ENCODE data around the gene SNRPD1.
"Not testable (repeated sequence)": the region's sequence is repeated elsewhere in the genome, so short reads cannot be mapped to it uniquely, and the experiment has no call there.

The SNRPD1 gene

GRCh38 chr18:21638822-21639221, 26.7 kb downstream of the SNRPD1 start:
- no peak for DNase-seq

- DNase-seq = not testable (repeated sequence)
These were observed 28.3 kb downstream of the SNRPD1 start for GRCh38 chr18:21640375-21640774.

GRCh38 chr18:21650311-21650710, 38.2 kb downstream of the SNRPD1 start:
- DNase-seq = no peak

- DNase-seq = no peak
These were observed 40.0 kb downstream of the SNRPD1 start for GRCh38 chr18:21652073-21652472.

- no peak for DNase-seq
These were observed 41.2 kb downstream of the SNRPD1 start for GRCh38 chr18:21653361-21653760.

- no peak for DNase-seq
These were observed 44.3 kb downstream of the SNRPD1 start for GRCh38 chr18:21656402-21656801.

- no peak for DNase-seq
These were observed 48.0 kb downstream of the SNRPD1 start for GRCh38 chr18:21660078-21660477.

- no peak for DNase-seq
These were observed 50.5 kb downstream of the SNRPD1 start for GRCh38 chr18:21662581-21662980.

- DNase-seq = no peak
These were observed 51.5 kb downstream of the SNRPD1 start for GRCh38 chr18:21663578-21663977.

- no peak for DNase-seq
These were observed 52.0 kb downstream of the SNRPD1 start for GRCh38 chr18:21664069-21664468.

- peak; percentile 4 for DNase-seq
These were observed 57.7 kb downstream of the SNRPD1 start for GRCh38 chr18:21669736-21670285.

GRCh38 chr18:21672521-21673267, 60.6 kb downstream of the SNRPD1 start:
- DNase-seq = no peak

GRCh38 chr18:21675354-21675753, 63.2 kb downstream of the SNRPD1 start:
- not testable (repeated sequence) for DNase-seq

- no peak for DNase-seq
These were observed 66.7 kb downstream of the SNRPD1 start for GRCh38 chr18:21678859-21679258.

- DNase-seq = no peak
These were observed 68.0 kb downstream of the SNRPD1 start for GRCh38 chr18:21680161-21680560.

- DNase-seq = no peak
These were observed 70.4 kb downstream of the SNRPD1 start for GRCh38 chr18:21682371-21683051.

All from NCI-H2171 treated with DMSO at 0.1 percent for 48 hours (cell line).